SK-N-SH (cell line): ENCODE data around the gene AQP5. TPM values are rescaled to one million over a fixed set of nuclear protein-coding genes. Genes with fewer than 3 reads are reported as not detected.

Experiments
- CTCF ChIA-PET: fragments of 300-600, 350-600 bp; formaldehyde crosslinking; extraction: SDS; loops from one replicate; lab custom pipeline; 2021; lab: Yijun Ruan, JAX
- POLR2A ChIA-PET: fragments of 350-600 bp; sonication (Branson Sonifier 250); formaldehyde crosslinking; extraction: SDS; loops from one replicate; lab custom pipeline; 2020; ENCODE audit warnings: antibody characterized with exemption, inconsistent platforms; lab: Yijun Ruan, JAX
- DNase-seq: peaks from one replicate; pipeline ENCODE4 v3.0.0; 2012
- H2AFZ ChIP-seq: fragments of 200-600 bp; sonication (generic); 2 replicates; pipeline ENCODE4 v1.8.1; 2016; ENCODE audit warnings: antibody characterized with exemption, mild to moderate bottlenecking, low read depth
- H3F3A ChIP-seq: fragments of 200-600 bp; sonication (generic); replicated peaks from 2 replicates; pipeline ENCODE3; 2016; ENCODE audit warnings: antibody characterized with exemption, mild to moderate bottlenecking; ENCODE audit not compliant: insufficient read depth
- H3K27ac ChIP-seq, 2 experiments: fragments of 200-500 bp in 1 of 2; fragments of 200-600 bp in 1 of 2; sonication (Bioruptor generic) in 1 of 2; sonication (generic), shearing (Covaris generic) in 1 of 2; 2 replicates each; pipeline versions ENCODE4 v1.5.1 to v1.6.1; 2014 to 2016; ENCODE audit warnings: low read depth in 2 of 2, inconsistent platforms in 1 of 2, low read length in 1 of 2, mild to moderate bottlenecking in 1 of 2, mixed read lengths in 1 of 2
- H3K27me3 ChIP-seq: fragments of 200-600 bp; sonication (generic), shearing (Covaris generic); 2 replicates; pipeline ENCODE4 v1.6.1; 2016; ENCODE audit warnings: mixed run types; ENCODE audit not compliant: insufficient read depth
- H3K36me3 ChIP-seq, 2 experiments: fragments of 200-500 bp in 1 of 2; fragments of 200-600 bp in 1 of 2; sonication (Bioruptor generic) in 1 of 2; sonication (generic) in 1 of 2; replicated peaks in 1 of 2; 2 replicates each; pipeline versions ENCODE3 to v1.5.1; 2014 to 2016; ENCODE audit warnings: low read length in 1 of 2, mild to moderate bottlenecking in 1 of 2; ENCODE audit not compliant: insufficient read depth in 2 of 2, control insufficient read depth in 1 of 2
- H3K4me1 ChIP-seq, 2 experiments: fragments of 200-500 bp in 1 of 2; fragments of 200-600 bp in 1 of 2; sonication (Bioruptor generic) in 1 of 2; sonication (generic), shearing (Covaris generic) in 1 of 2; 2 replicates each; pipeline versions ENCODE4 v1.5.1 to v1.6.1; 2014 to 2016; ENCODE audit warnings: low read depth in 1 of 2, low read length in 1 of 2, mixed run types in 1 of 2; ENCODE audit not compliant: insufficient read depth in 2 of 2, control insufficient read depth in 1 of 2
- H3K4me2 ChIP-seq: fragments of 200-600 bp; sonication (generic), shearing (Covaris generic); 2 replicates; pipeline ENCODE4 v1.6.1; 2017; ENCODE audit warnings: mixed run types
- H3K4me3 ChIP-seq, 2 experiments: fragments of 200-500 bp in 1 of 2; fragments of 200-600 bp in 1 of 2; sonication (Bioruptor generic) in 1 of 2; sonication (generic), shearing (Covaris generic) in 1 of 2; 2 replicates each; pipeline versions ENCODE4 v1.5.1 to v1.8.1; 2014 to 2016; ENCODE audit warnings: low read depth in 2 of 2, inconsistent platforms in 1 of 2, low read length in 1 of 2, mild to moderate bottlenecking in 1 of 2, mixed read lengths in 1 of 2, moderate library complexity in 1 of 2
- H3K79me2 ChIP-seq: fragments of 200-600 bp; sonication (generic); 2 replicates; pipeline ENCODE4 v1.8.1; 2017; ENCODE audit warnings: mild to moderate bottlenecking; ENCODE audit not compliant: insufficient read depth
- H3K9ac ChIP-seq: fragments of 200-600 bp; sonication (generic); 2 replicates; pipeline ENCODE4 v1.6.1; 2017; ENCODE audit warnings: mixed run types
- H3K9me2 ChIP-seq: fragments of 200-600 bp; sonication (generic); 2 replicates; pipeline ENCODE4 v1.6.1; 2017; ENCODE audit warnings: mixed run types
- H3K9me3 ChIP-seq: fragments of 200-600 bp; sonication (generic); 2 replicates; pipeline ENCODE4 v1.6.1; 2017; ENCODE audit warnings: mixed run types, mild to moderate bottlenecking, moderate library complexity
- H4K20me1 ChIP-seq: fragments of 200-600 bp; sonication (generic); 2 replicates; pipeline ENCODE4 v1.6.1; 2017; ENCODE audit warnings: mild to moderate bottlenecking, mixed run types; ENCODE audit not compliant: insufficient read depth
- ELF1 ChIP-seq: IDR thresholded peaks from 2 replicates; pipeline ENCODE4 v1.4.0; 2012
- EZH2phosphoT487 ChIP-seq: fragments of 200-600 bp; sonication (generic); IDR thresholded peaks from 2 replicates; pipeline ENCODE4 v1.6.1; 2017; ENCODE audit warnings: low read depth, mixed run types, mild to moderate bottlenecking, antibody characterized with exemption, moderate library complexity, borderline replicate concordance
- FOXJ3 ChIP-seq: sonication (generic); formaldehyde crosslinking; IDR thresholded peaks from 2 replicates; pipeline ENCODE4 v1.5.1; 2020; ENCODE audit warnings: mild to moderate bottlenecking, missing genetic modification reagents
- FOXM1 ChIP-seq: IDR thresholded peaks from 2 replicates; pipeline ENCODE4 v1.4.0; 2012; ENCODE audit warnings: low read depth, mild to moderate bottlenecking
- GATA2 ChIP-seq: sonication (generic); formaldehyde crosslinking; IDR thresholded peaks from 2 replicates; pipeline ENCODE4 v1.5.0; 2020; ENCODE audit warnings: mild to moderate bottlenecking, missing genetic modification reagents
- IRF3 ChIP-seq: fragments of 150-350 bp; IDR thresholded peaks from 2 replicates; pipeline ENCODE4 v1.6.1; 2016; ENCODE audit warnings: mild to moderate bottlenecking, low read depth, low read length
- MEF2A ChIP-seq: IDR thresholded peaks from 2 replicates; pipeline ENCODE4 v1.4.0; 2012; ENCODE audit warnings: low read depth, borderline replicate concordance
- MXI1 ChIP-seq: IDR thresholded peaks from 2 replicates; pipeline ENCODE4 v1.6.1; 2012; ENCODE audit warnings: mild to moderate bottlenecking, low read depth, low read length, improper control_type of control experiment
- NFIC ChIP-seq: IDR thresholded peaks from 2 replicates; pipeline ENCODE4 v1.4.0; 2012; ENCODE audit warnings: borderline replicate concordance
- NRF1 ChIP-seq: IDR thresholded peaks from 2 replicates; pipeline ENCODE4 v1.6.1; 2012; ENCODE audit warnings: low read depth, mild to moderate bottlenecking, low read length
- POLR2AphosphoS5 ChIP-seq: IDR thresholded peaks from 2 replicates; pipeline ENCODE4 v1.6.1; 2012; ENCODE audit warnings: low read depth, low read length
- RAD21 ChIP-seq: IDR thresholded peaks from 2 replicates; pipeline ENCODE4 v1.6.1; 2012; ENCODE audit warnings: mild to moderate bottlenecking, low read length
- RFX5 ChIP-seq: IDR thresholded peaks from 2 replicates; pipeline ENCODE4 v1.6.1; 2012; ENCODE audit warnings: mild to moderate bottlenecking, improper control_type of control experiment, low read length
- RXRA ChIP-seq: IDR thresholded peaks from 2 replicates; pipeline ENCODE4 v1.4.0; 2012; ENCODE audit warnings: low read depth, mild to moderate bottlenecking, borderline replicate concordance
- SMC3 ChIP-seq: IDR thresholded peaks from 2 replicates; pipeline ENCODE4 v1.6.1; 2012; ENCODE audit warnings: low read depth, low read length, improper control_type of control experiment
- TAF1 ChIP-seq: IDR thresholded peaks from 2 replicates; pipeline ENCODE4 v1.6.1; 2012; ENCODE audit warnings: low read depth, mild to moderate bottlenecking, low read length, moderate library complexity, borderline replicate concordance
- TCF12 ChIP-seq: IDR thresholded peaks from 2 replicates; pipeline ENCODE4 v1.4.0; 2012
- USF1 ChIP-seq: IDR thresholded peaks from 2 replicates; pipeline ENCODE4 v1.4.0; 2012; ENCODE audit warnings: low read depth, borderline replicate concordance
- WGBS: methylation state at CpG from one replicate; pipeline ENCODE4 v1.1.6; 2017; ENCODE audit warnings: low lambda C conversion rate; 5-methylcytosine and 5-hydroxymethylcytosine counted together
- polyA plus RNA-seq, 3 experiments: library from polyadenylated mRNA; depleted of rRNA; stranded (reverse); fragments of >200 nt; gene quantifications; 2 replicates each; pipeline ENCODE4 v1.2.3, GENCODE V29; 2012
- TF ChIP-seq, protein P1 (sequence below): IDR thresholded peaks from 2 replicates; pipeline ENCODE4 v1.4.0; 2012; ENCODE audit warnings: low read depth

Gene AQP5
- polyA plus RNA-seq, 1 of the 3 experiments (the other 2 are of a cell fraction): 0.10 TPM

GRCh38 chr12:49922349-49923034 lies 39.2 kb upstream of the AQP5 start:
- no peaks in the 10 kb centered on the region for H4K20me1 ChIP-seq
- DNase-seq: no peak
- H3K79me2 ChIP-seq: no peaks in the 10 kb centered on the region
- H3K4me2 ChIP-seq: no peak overlapping the region
- H3F3A ChIP-seq: no peaks in the 10 kb centered on the region
- H3K27me3 ChIP-seq: no peaks in the 10 kb centered on the region
- TF ChIP-seq EZH2phosphoT487 (no peak), MEF2A (no peak), NRF1 (no peak), MXI1 (no peak), GATA2 (CRISPR knock-in tag) (no peak), FOXM1 (no peak), POLR2AphosphoS5 (no peak), NFIC (no peak), TCF12 (no peak), USF1 (no peak), RFX5 (no peak), RXRA (no peak), RAD21 (no peak)
- TF ChIP-seq, protein P1, sequence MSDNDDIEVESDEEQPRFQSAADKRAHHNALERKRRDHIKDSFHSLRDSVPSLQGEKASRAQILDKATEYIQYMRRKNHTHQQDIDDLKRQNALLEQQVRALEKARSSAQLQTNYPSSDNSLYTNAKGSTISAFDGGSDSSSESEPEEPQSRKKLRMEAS: no peak
- no peaks in the 10 kb centered on the region for H3K9me2 ChIP-seq
- no peak overlapping the region for H2AFZ ChIP-seq
- 0 out of 4 replicates have a peak, but pooled peaks cover 0 to 4% of the 10 kb centered on the region in 2 experiments for H3K4me1 ChIP-seq
- H3K27ac ChIP-seq: no peak overlapping the region
- 75% methylated on average over 11 of the region's 12 CpGs for WGBS
- ChIA-PET CTCF (interaction anchor here (2.1 kb wide), 1 partner anchor 23 kb away, joined by 10 read pairs; no protein-coding TSS in a partner anchor), POLR2A (interaction anchor here (1.3 kb wide), 1 partner anchor 23 kb away, joined by 3 read pairs; no protein-coding TSS in a partner anchor)
- H3K36me3 ChIP-seq: no peaks in the 10 kb centered on the region
- H3K4me3 ChIP-seq: no peak overlapping the region
- no peak overlapping the region for H3K9ac ChIP-seq
- no peaks in the 10 kb centered on the region for H3K9me3 ChIP-seq

GRCh38 chr12:49923035-49923644 lies 38.5 kb upstream of the AQP5 start:
- H3K4me3 ChIP-seq: no peak overlapping the region
- 0 out of 4 replicates have a peak, but pooled peaks cover 0 to 4% of the 10 kb centered on the region in 2 experiments for H3K4me1 ChIP-seq
- no peaks in the 10 kb centered on the region for H3K27me3 ChIP-seq
- no peaks in the 10 kb centered on the region for H3K9me3 ChIP-seq
- WGBS: 89% methylated on average over 7 of the region's 7 CpGs
- CTCF ChIA-PET: interaction anchor here (2.1 kb wide), 1 partner anchor 22 kb away, joined by 10 read pairs; no protein-coding TSS in a partner anchor
- no peak overlapping the region for H3K27ac ChIP-seq
- H3K4me2 ChIP-seq: no peak overlapping the region
- H3K36me3 ChIP-seq: no peaks in the 10 kb centered on the region
- no peak overlapping the region for H2AFZ ChIP-seq
- no peak overlapping the region for H3K9ac ChIP-seq
- POLR2A ChIA-PET: interaction anchor here (1.3 kb wide), 1 partner anchor 23 kb away, joined by 3 read pairs; no protein-coding TSS in a partner anchor
- H3K9me2 ChIP-seq: no peaks in the 10 kb centered on the region
- no peaks in the 10 kb centered on the region for H4K20me1 ChIP-seq
- DNase-seq: no peak
- H3F3A ChIP-seq: no peaks in the 10 kb centered on the region
- H3K79me2 ChIP-seq: no peaks in the 10 kb centered on the region
- TF ChIP-seq, protein P1: no peak
- TF ChIP-seq FOXJ3 (no peak), ELF1 (no peak), TCF12 (no peak), MEF2A (no peak), IRF3 (no peak), NFIC (no peak), SMC3 (no peak), USF1 (no peak), TAF1 (no peak), RXRA (no peak)
